Inflammatory macrophage treated with lipopolysaccharide for 4 hours (primary cell): ENCODE data around the gene OR5A2.
"Not testable (repeated sequence)": the region's sequence is repeated elsewhere in the genome, so short reads cannot be mapped to it uniquely, and the experiment has no call there.

Experiments used
- DNase-seq: peaks from one replicate; pipeline ENCODE4 v3.0.0-alpha.2; 2020

Gene OR5A2

DNA sequence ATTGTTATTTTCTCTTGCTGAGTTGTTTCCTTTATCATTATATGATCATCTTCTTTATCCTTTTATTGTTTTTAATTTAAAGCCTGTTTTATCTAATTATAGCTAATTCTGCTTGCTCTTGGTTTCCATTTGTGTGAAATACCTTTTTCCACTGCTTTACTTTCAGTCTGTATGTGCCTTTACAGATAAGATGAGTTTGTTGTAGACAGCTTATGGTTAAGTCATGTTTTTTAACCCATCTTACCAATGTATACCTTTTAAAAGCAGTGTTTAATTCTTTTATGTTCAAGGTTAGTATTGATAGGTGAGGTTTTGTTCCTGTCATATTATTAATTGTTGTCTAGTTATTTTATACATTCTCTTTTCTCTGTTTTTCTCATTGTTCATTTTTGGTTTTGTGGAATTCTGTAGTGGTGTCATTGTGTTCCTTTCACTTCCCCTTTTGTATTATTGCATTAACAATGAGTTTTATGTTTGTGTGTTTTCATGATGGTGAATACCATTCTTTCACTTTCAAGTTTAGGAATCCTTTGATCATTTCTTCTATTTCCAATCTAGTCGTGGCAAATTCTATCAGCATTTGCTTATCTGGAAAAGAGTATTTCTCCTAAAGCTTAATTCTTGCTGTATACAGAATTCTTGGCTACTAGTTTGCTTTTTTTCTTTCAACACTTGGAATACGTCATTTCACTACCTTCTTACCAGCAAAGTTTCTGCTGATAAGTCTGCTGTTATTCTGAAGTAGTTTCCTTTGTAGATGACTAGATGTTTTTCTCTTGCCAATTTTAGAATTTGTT lies 45.8 kb downstream of the OR5A2 start:
- DNase-seq, result peak; percentile 79

- DNase-seq, result not testable (repeated sequence)
These were observed 53.9 kb downstream of the OR5A2 start for GRCh38 chr11:59372324-59372723.

DNA sequence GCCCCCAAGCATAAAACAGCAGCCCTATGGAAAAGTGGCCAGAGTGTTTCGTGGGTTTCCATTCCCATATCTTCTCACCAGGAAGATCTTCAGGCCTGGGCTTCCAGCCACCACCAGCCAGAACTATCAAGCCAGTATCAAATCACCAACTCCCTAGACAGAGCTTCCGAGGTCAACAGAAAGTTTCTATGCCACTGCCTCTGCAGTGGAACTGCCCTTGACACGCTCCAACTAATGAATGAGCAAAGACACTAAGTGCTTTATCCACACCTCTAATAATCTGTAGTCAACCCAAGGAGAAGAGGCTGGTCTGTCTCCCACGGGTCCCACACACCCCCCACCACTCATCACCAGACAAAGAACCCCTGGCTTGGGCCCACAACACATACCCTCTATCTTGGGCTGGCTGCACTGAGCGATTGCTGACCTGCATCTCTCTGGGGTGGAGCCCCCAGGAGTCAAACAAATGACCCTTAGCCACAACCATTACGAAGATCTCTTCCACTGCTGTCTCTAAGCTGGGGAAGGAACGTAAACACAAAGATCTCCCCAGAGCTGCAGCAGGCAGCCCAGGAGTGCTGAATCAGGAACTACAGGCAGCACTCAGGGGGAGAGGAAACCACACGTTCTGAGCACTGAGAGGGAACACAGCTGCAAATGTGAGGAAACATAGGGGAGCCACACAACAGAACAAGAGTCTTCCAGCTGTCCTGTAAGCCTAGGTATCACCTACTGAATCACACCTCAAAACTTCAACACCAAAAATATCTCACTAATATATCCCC lies 57.8 kb downstream of the OR5A2 start:
- DNase-seq, result no peak
